B cell (primary cell): ENCODE results near the gene PRSS8. TPM values are rescaled to one million over a fixed set of nuclear protein-coding genes. Genes with fewer than 3 reads are reported as not detected.

Experiments used
- ATAC-seq: fragments of 200-7000 bp; cut with Tn5 transposase; one replicate; pipeline ENCODE4 v1.10.0; 2021; ENCODE audit warnings: low read depth, mild to moderate bottlenecking, moderate number of reproducible peaks, moderate library complexity
- CTCF ChIA-PET: fragments of 350-600 bp; sonication (Branson Sonifier 250); formaldehyde crosslinking; loops from one replicate; lab custom pipeline; 2021; ENCODE audit warnings: antibody characterized with exemption, inconsistent platforms; lab: Charles Lee
- POLR2A ChIA-PET: fragments of 350-600 bp; sonication (Branson Sonifier 250); formaldehyde crosslinking; loops from one replicate; lab custom pipeline; 2021; ENCODE audit warnings: antibody characterized with exemption; lab: Charles Lee
- DNase-seq: peaks from one replicate; pipeline ENCODE4 v3.0.0; 2013
- H2AFZ ChIP-seq: 2 replicates; pipeline ENCODE4 v1.6.1; 2012; ENCODE audit warnings: mild to moderate bottlenecking, low read depth, low read length; ENCODE audit not compliant: insufficient read depth, poor library complexity, severe bottlenecking
- H3K27ac ChIP-seq, 2 donors: 1 replicate in 1 of 2; 2 replicates in 1 of 2; pipeline ENCODE4 v1.5.1; 2012 to 2013; ENCODE audit warnings: low read length in 2 of 2, mild to moderate bottlenecking in 2 of 2, moderate library complexity in 1 of 2
- H3K27me3 ChIP-seq, 4 experiments: fragments of 200-600 bp in 1 of 4; sonication (generic) in 1 of 4; replicated peaks in 1 of 4; 1 replicate in 2 of 4; 2 replicates in 2 of 4; pipeline versions ENCODE4 v1.6.1 to v1.7.0; 2013 to 2016; ENCODE audit warnings: low read length in 3 of 4, mild to moderate bottlenecking in 2 of 4, mixed read lengths in 1 of 4, moderate library complexity in 1 of 4; ENCODE audit not compliant: insufficient read depth in 4 of 4, control insufficient read depth in 3 of 4; ENCODE audit errors: control extremely low read depth in 1 of 4
- H3K36me3 ChIP-seq, 2 experiments: replicated peaks in 1 of 2; 1 replicate in 1 of 2; 2 replicates in 1 of 2; pipeline versions ENCODE4 v1.6.1 to v1.7.1; 2013; ENCODE audit warnings: low read length in 1 of 2; ENCODE audit not compliant: insufficient read depth in 2 of 2, control insufficient read depth in 1 of 2; ENCODE audit errors: control extremely low read depth in 1 of 2, extremely low read depth in 1 of 2
- H3K4me1 ChIP-seq, 2 donors: fragments of 200-600 bp in 1 of 2; sonication (generic) in 1 of 2; 1 replicate in 1 of 2; 2 replicates in 1 of 2; pipeline versions ENCODE4 v1.5.1 to v1.6.1; 2013 to 2017; ENCODE audit warnings: low read length in 2 of 2; ENCODE audit not compliant: control insufficient read depth in 2 of 2, insufficient read depth in 2 of 2
- H3K4me2 ChIP-seq: replicated peaks from 2 replicates; pipeline ENCODE3; 2012; ENCODE audit warnings: mild to moderate bottlenecking, low read depth, low read length; ENCODE audit not compliant: poor library complexity, severe bottlenecking
- H3K4me3 ChIP-seq, 5 experiments: fragments of 200-600 bp in 1 of 5; sonication (generic) in 1 of 5; 1 replicate in 3 of 5; 2 replicates in 2 of 5; pipeline versions ENCODE4 v1.5.1 to v1.7.0; 2011 to 2016; ENCODE audit warnings: low read length in 4 of 5, mild to moderate bottlenecking in 4 of 5, low read depth in 2 of 5, control low read depth in 1 of 5, moderate library complexity in 1 of 5; ENCODE audit not compliant: insufficient read depth in 1 of 5; ENCODE audit errors: control extremely low read depth in 1 of 5, extremely low read depth in 1 of 5
- H3K79me2 ChIP-seq: fragments of 200-600 bp; sonication (generic); one replicate; pipeline ENCODE4 v1.6.0; 2016; ENCODE audit warnings: low read length; ENCODE audit not compliant: control insufficient read depth, insufficient read depth
- H3K9ac ChIP-seq: fragments of 200-600 bp; sonication (generic); 2 replicates; pipeline ENCODE4 v1.6.1; 2017; ENCODE audit warnings: mild to moderate bottlenecking, low read length, moderate library complexity
- H3K9me3 ChIP-seq, 3 donors: one replicate each; pipeline versions ENCODE4 v1.6.1 to v1.7.1; 2013; ENCODE audit warnings: low read length in 2 of 3; ENCODE audit not compliant: control insufficient read depth in 2 of 3, insufficient read depth in 1 of 3; ENCODE audit errors: control extremely low read depth in 1 of 3
- H4K20me1 ChIP-seq: 2 replicates; pipeline ENCODE4 v1.6.0; 2012; ENCODE audit warnings: mild to moderate bottlenecking, low read length; ENCODE audit not compliant: insufficient read depth, control insufficient read depth, poor library complexity, severe bottlenecking
- H3K27ac Mint-ChIP-seq: one replicate; pipeline ENCODE4 v1.8.0; 2021; ENCODE audit warnings: mixed read lengths
- H3K27me3 Mint-ChIP-seq: one replicate; pipeline ENCODE4 v1.8.0; 2021; ENCODE audit warnings: mixed read lengths
- H3K4me1 Mint-ChIP-seq: one replicate; pipeline ENCODE4 v1.8.0; 2021; ENCODE audit warnings: mixed read lengths
- H3K4me3 Mint-ChIP-seq: one replicate; pipeline ENCODE4 v1.8.0; 2021; ENCODE audit warnings: mixed read lengths
- H3K9me3 Mint-ChIP-seq: one replicate; pipeline ENCODE4 v1.8.0; 2022; ENCODE audit warnings: mixed read lengths; ENCODE audit not compliant: insufficient read depth
- CTCF ChIP-seq: fragments of 200-600 bp; IDR thresholded peaks from one replicate; pipeline ENCODE4 v1.8.0; 2022; ENCODE audit warnings: antibody characterized with exemption, mild to moderate bottlenecking
- EZH2 ChIP-seq: IDR thresholded peaks from 2 replicates; pipeline ENCODE4 v1.6.1; 2012; ENCODE audit warnings: borderline replicate concordance, low read depth, mild to moderate bottlenecking, moderate library complexity, low read length; ENCODE audit not compliant: insufficient read depth, poor library complexity, severe bottlenecking
- WGBS: methylation state at CpG from one replicate; pipeline ENCODE4 v1.1.5; 2013; ENCODE audit warnings: missing lambda C conversion rate; ENCODE audit not compliant: insufficient coverage; 5-methylcytosine and 5-hydroxymethylcytosine counted together
- intact Hi-C: fragments of 100-400 bp; cut with micrococcal nuclease; formaldehyde crosslinking; loops from one replicate; pipeline ENCODE4 v1.10.0; 2022
- polyA plus RNA-seq: library from polyadenylated mRNA; depleted of rRNA; stranded (reverse); fragments of >200 nt; gene quantifications from 2 replicates; pipeline ENCODE4 v1.2.3, GENCODE V29; 2012
- total RNA-seq, 2 donors: library from RNA; stranded (reverse); fragments of 120-200 nt in 1 of 2; gene quantifications; 1 replicate in 1 of 2; 2 replicates in 1 of 2; pipeline versions ENCODE4 v1.2.3 to v1.2.4, GENCODE V29; 2013 to 2022

Gene PRSS8
- total and polyA plus RNA-seq, 2 donors (not counting 1 experiment from before 2014, with no cell fraction given) = not detected

- Histone ChIP-seq H3K79me2 (peaks cover 10% of the 10 kb centered on the region), H3K27me3 (no peaks in the 10 kb centered on the region), H3K9me3 (no peaks in the 10 kb centered on the region), H3K4me1 (peaks cover 7 to 18% of the 10 kb centered on the region in 2 donors), H2AFZ (peak within 1 kb of the TSS; percentile 92), H4K20me1 (peaks cover 5% of the 10 kb centered on the region), H3K4me2 (peak within 1 kb of the TSS; percentile 100), H3K27ac (peak within 1 kb of the TSS in 1 of 2 donors; percentile 72), H3K9ac (peak within 1 kb of the TSS; percentile 89), H3K36me3 (peaks cover 0 to 31% of the 10 kb centered on the region in 2 experiments), H3K4me3 (peak within 1 kb of the TSS; percentile 41 to 82 (median 78))
- peak within 1 kb of the TSS; percentile 91 for H3K4me3 Mint-ChIP-seq
- no peaks in the 10 kb centered on the region for H3K27me3 Mint-ChIP-seq
- DNase-seq (peak; percentile 74), ATAC-seq (peak; percentile 77)
- H3K9me3 Mint-ChIP-seq = no peaks in the 10 kb centered on the region
- 5% methylated on average over 67 of the region's 68 CpGs for WGBS
- H3K27ac Mint-ChIP-seq = peak within 1 kb of the TSS; percentile 82
- H3K4me1 Mint-ChIP-seq = peaks cover 21% of the 10 kb centered on the region
- CTCF ChIA-PET = interaction anchor here (1.0 to 1.2 kb wide), 3 partner anchors 9 to 34 kb away, joined by 3 to 4 read pairs (median 3); partner anchors contain the start of gene KAT8
- POLR2A ChIA-PET = interaction anchor here (0.7 to 1.1 kb wide), 2 partner anchors 10 to 75 kb away, joined by 3 to 4 read pairs; partner anchors contain the start of genes KAT8 and STX4
- TF ChIP-seq CTCF = no peak
- TF ChIP-seq EZH2 = no peak
- intact Hi-C loops = loop anchor here (2.0 to 10.0 kb wide), 5 partner anchors 13 to 77 kb away; partner anchors contain the start of genes FUS, STX4, VKORC1 and ZNF646
These were observed 27.3 kb downstream of the PRSS8 start, which contains the start of gene BCKDK for GRCh38 chr16:31108035-31108793. BCKDK (plus strand) TSS chr16:31108386; CDS start chr16:31109224, 838 bp downstream.
